ENCODE data around the gene SCN2B. TPM values are rescaled to one million over a fixed set of nuclear protein-coding genes. Genes with fewer than 3 reads are reported as not detected.

The SCN2B gene
- total RNA-seq, 6 donors from 2014 or later = 0.22 to 2.4 (median 0.32) TPM; not detected in 2

DNA sequence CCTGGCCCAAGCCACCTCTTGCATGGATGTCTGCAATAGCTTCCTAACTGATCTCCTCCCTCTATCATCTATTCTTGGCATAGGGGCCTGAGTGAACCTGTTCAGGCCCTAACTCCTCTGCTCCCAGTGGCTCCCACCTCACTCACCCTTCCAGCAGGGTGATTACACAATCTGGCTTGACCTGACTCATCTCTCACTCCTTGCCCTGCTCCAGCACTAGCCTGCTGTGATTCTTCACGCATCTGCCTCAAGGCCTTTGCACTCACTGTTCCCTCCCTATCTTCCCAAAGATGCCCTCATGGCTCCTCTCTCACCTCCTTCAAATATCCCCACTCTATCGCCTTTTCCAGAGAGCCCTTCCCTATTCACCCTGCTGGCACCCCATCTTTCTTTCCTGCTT, 34.4 kb downstream of the SCN2B start:
- no peak overlapping the region for H3K27ac ChIP-seq
- WGBS, 2 donors = 55 to 71% methylated on average over 2 of the region's 2 CpGs
- no peaks in the 10 kb centered on the region for H3K36me3 ChIP-seq
- H3K4me1 ChIP-seq = peaks cover 5 to 14% (median 7%) of the 10 kb centered on the region in 4 donors
- TF ChIP-seq, protein P1, sequence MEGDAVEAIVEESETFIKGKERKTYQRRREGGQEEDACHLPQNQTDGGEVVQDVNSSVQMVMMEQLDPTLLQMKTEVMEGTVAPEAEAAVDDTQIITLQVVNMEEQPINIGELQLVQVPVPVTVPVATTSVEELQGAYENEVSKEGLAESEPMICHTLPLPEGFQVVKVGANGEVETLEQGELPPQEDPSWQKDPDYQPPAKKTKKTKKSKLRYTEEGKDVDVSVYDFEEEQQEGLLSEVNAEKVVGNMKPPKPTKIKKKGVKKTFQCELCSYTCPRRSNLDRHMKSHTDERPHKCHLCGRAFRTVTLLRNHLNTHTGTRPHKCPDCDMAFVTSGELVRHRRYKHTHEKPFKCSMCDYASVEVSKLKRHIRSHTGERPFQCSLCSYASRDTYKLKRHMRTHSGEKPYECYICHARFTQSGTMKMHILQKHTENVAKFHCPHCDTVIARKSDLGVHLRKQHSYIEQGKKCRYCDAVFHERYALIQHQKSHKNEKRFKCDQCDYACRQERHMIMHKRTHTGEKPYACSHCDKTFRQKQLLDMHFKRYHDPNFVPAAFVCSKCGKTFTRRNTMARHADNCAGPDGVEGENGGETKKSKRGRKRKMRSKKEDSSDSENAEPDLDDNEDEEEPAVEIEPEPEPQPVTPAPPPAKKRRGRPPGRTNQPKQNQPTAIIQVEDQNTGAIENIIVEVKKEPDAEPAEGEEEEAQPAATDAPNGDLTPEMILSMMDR (IDR thresholded peaks at IDR 0.05) = no peak
- TF ChIP-seq POLR2A (IDR thresholded peaks at IDR 0.05) = no peak
- TF ChIP-seq POLR2AphosphoS5 (IDR thresholded peaks at IDR 0.05) = no peak
- no peak for TF ChIP-seq EP300 (IDR thresholded peaks at IDR 0.05)
- peaks cover 0 to 5% (median 0%) of the 10 kb centered on the region in 4 donors for H3K27me3 ChIP-seq
- H3K4me3 ChIP-seq = no peak overlapping the region
- no peaks in the 10 kb centered on the region for H3K9me3 ChIP-seq
- no peak for DNase-seq
- ATAC-seq (ENCODE audit: low FRiP score in 2 of 2) = no peak

DNA sequence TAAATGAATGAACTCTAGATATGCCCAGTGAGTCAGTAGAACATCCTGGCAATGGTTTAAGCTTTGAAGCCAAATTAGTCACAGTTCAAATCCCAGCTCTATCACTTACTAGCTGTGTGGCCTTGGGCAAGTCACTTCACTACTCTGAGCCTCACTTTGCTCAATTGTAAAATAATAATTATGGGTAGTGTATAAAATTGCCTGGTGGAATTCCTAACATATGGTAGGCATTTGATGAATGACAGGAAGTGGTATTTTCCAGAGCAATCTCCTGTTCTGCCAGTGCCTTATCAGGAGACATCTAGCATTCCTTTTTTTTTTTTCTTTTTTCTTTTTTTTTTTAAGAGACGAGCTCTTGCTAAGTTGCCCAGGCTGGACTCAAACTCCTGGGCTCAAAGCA, 36.9 kb downstream of the SCN2B start:
- Histone ChIP-seq H3K36me3 (no peaks in the 10 kb centered on the region), H3K27ac (no peak overlapping the region)
- 30 to 33% methylated on average over 1 of the region's 1 CpG for WGBS, 2 donors

DNA sequence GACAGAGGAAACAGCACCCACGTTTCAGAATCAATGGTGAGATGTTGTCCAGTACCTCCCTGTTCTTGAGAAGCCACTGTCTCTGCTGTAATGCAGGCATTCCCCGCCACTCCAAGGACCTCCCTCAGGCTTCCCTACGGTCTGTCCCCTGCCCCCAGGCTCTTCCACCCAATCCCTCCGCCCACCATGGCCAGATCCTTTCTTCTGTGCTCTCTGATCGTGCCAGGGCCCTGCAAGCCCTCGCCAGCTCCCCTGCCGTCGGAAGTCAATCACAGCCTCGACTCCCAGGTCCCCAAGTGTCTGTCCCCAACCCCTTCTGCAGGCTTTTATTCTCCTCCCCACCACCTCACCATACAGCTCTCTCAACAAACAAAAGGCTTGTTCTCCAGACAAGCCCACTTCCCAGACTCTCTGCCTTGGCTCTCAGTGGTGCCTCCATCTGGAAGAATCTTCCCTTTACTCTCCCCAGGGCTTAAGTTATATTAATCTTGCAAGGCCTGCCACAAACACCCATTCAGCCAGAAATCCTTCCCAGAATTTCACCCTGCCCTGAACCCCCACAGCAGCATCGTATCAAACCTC, 37.5 kb downstream of the SCN2B start:
- no peak for ATAC-seq (ENCODE audit: low FRiP score in 2 of 2)
- Histone ChIP-seq H3K27ac (no peak overlapping the region), H3K36me3 (no peaks in the 10 kb centered on the region), H3K9me3 (no peaks in the 10 kb centered on the region), H3K4me3 (no peak overlapping the region), H3K27me3 (no peaks in the 10 kb centered on the region), H3K4me1 (no peaks in the 10 kb centered on the region)
- DNase-seq = no peak
- WGBS, 2 donors = 56 to 58% methylated on average over 10 of the region's 10 CpGs
- TF ChIP-seq POLR2AphosphoS5 (IDR thresholded peaks at IDR 0.05) = no peak
- no peak for TF ChIP-seq POLR2A (IDR thresholded peaks at IDR 0.05)
- no peak for TF ChIP-seq EP300 (IDR thresholded peaks at IDR 0.05)
- TF ChIP-seq, protein P1 (IDR thresholded peaks at IDR 0.05) = no peak

More for the DNA sequence above, 36.9 kb downstream of the SCN2B start:
- ATAC-seq (ENCODE audit: low FRiP score in 2 of 2) (no peak), DNase-seq (no peak)
- H3K4me1 ChIP-seq = no peaks in the 10 kb centered on the region
- H3K9me3 ChIP-seq = no peaks in the 10 kb centered on the region
- no peak overlapping the region for H3K4me3 ChIP-seq
- TF ChIP-seq POLR2A (IDR thresholded peaks at IDR 0.05) = no peak
- TF ChIP-seq POLR2AphosphoS5 (IDR thresholded peaks at IDR 0.05) = no peak
- TF ChIP-seq, protein P1 (IDR thresholded peaks at IDR 0.05) = no peak
- TF ChIP-seq EP300 (IDR thresholded peaks at IDR 0.05) = no peak
- H3K27me3 ChIP-seq = no peaks in the 10 kb centered on the region

DNA sequence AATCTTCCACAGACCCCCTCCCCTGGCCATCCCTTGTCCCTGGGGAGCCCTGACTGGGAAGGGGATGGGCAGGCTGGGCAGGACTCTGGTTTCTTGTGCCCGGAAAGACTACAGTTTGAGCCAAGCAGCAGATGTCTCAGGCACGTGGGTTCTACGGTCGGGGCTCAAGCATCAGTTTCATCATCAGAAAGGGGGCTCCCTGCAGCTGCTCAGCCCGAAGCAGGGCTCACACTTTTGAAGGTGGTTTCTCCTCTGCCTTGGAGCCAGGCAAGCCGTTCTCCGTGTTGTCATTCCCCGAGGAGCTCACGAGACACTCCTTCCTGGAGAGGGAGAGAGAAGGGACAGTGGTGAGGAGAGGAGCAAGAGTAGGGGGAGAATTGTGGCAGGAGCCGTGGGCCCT, 39.6 kb downstream of the SCN2B start:
- WGBS, 2 donors = 78 to 89% methylated on average over 5 to 10 of the region's 10 CpGs
- no peak for TF ChIP-seq POLR2A (IDR thresholded peaks at IDR 0.05)
- no peak for TF ChIP-seq POLR2AphosphoS5 (IDR thresholded peaks at IDR 0.05)
- TF ChIP-seq, protein P1 (IDR thresholded peaks at IDR 0.05) = no peak
- no peak for TF ChIP-seq EP300 (IDR thresholded peaks at IDR 0.05)
- Histone ChIP-seq H3K9me3 (no peaks in the 10 kb centered on the region), H3K27ac (no peak overlapping the region), H3K4me3 (no peak overlapping the region), H3K4me1 (no peaks in the 10 kb centered on the region), H3K27me3 (no peaks in the 10 kb centered on the region), H3K36me3 (no peaks in the 10 kb centered on the region)
- ATAC-seq (ENCODE audit: low FRiP score in 2 of 2) = no peak
- DNase-seq = no peak

DNA sequence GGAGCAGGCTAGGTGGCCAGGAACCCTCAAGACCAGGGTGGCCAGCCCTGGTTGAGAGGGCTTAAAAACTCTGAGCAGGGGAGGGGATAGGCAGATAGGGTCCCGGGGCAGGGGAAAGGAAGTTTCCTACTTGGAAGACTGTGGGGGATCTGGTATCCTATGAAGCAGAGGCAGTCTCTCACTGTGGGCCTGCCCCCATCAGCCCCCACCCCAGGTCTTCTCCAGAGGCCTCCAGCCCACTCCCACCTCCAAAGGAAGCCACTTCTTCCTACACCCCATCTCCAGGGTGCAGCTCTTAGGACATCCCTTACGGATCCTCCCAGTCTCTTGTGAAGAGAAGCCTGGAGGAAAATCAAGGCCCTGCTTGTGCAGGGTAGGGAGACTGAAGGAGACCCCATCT, 40.1 kb downstream of the SCN2B start:
- TF ChIP-seq POLR2A (IDR thresholded peaks at IDR 0.05) (no peak), EP300 (IDR thresholded peaks at IDR 0.05) (no peak), POLR2AphosphoS5 (IDR thresholded peaks at IDR 0.05) (no peak)
- TF ChIP-seq, protein P1 (IDR thresholded peaks at IDR 0.05) = no peak
- H3K36me3 ChIP-seq = no peaks in the 10 kb centered on the region
- no peaks in the 10 kb centered on the region for H3K4me1 ChIP-seq
- H3K4me3 ChIP-seq = no peak overlapping the region
- H3K9me3 ChIP-seq = no peaks in the 10 kb centered on the region
- DNase-seq (no peak), ATAC-seq (ENCODE audit: low FRiP score in 2 of 2) (no peak)
- 72 to 81% methylated on average over 2 of the region's 2 CpGs for WGBS, 2 donors
- H3K27me3 ChIP-seq = no peaks in the 10 kb centered on the region
- no peak overlapping the region for H3K27ac ChIP-seq

Data from upper lobe of left lung (tissue), 6 donors.